ENCODE measurements around the gene LRCH1.

Gene LRCH1

GRCh38 chr13:46617229-46617721 lies 64.3 kb downstream of the LRCH1 start:
- no peak for DNase-seq

GRCh38 chr13:46617885-46618284 lies 64.9 kb downstream of the LRCH1 start:
- DNase-seq = no peak

- no peak for DNase-seq
Measured at GRCh38 chr13:46618694-46619254, 65.8 kb downstream of the LRCH1 start.

- DNase-seq = no peak
Measured at GRCh38 chr13:46620029-46620428, 67.1 kb downstream of the LRCH1 start.

- DNase-seq = no peak
Measured at GRCh38 chr13:46620471-46620870, 67.5 kb downstream of the LRCH1 start.

- DNase-seq = no peak
Measured at GRCh38 chr13:46621133-46621532, 68.2 kb downstream of the LRCH1 start.

GRCh38 chr13:46621792-46622629 lies 69.0 kb downstream of the LRCH1 start:
- DNase-seq = no peak

- no peak for DNase-seq
Measured at GRCh38 chr13:46622630-46623256, 69.8 kb downstream of the LRCH1 start.

- no peak for DNase-seq
Measured at GRCh38 chr13:46624353-46624752, 71.4 kb downstream of the LRCH1 start.

GRCh38 chr13:46624821-46625220 lies 71.9 kb downstream of the LRCH1 start:
- no peak for DNase-seq

- no peak for DNase-seq
Measured at GRCh38 chr13:46627462-46627861, 74.5 kb downstream of the LRCH1 start.

GRCh38 chr13:46628622-46629365 lies 75.8 kb downstream of the LRCH1 start:
- no peak for DNase-seq

- no peak for DNase-seq
Measured at GRCh38 chr13:46629811-46630413, 76.9 kb downstream of the LRCH1 start.

GRCh38 chr13:46630431-46631178 lies 77.6 kb downstream of the LRCH1 start:
- no peak for DNase-seq

GRCh38 chr13:46631179-46631542 lies 78.2 kb downstream of the LRCH1 start:
- DNase-seq = no peak

GRCh38 chr13:46632176-46632575 lies 79.2 kb downstream of the LRCH1 start:
- DNase-seq = no peak

- no peak for DNase-seq
Measured at GRCh38 chr13:46633416-46633815, 80.4 kb downstream of the LRCH1 start.

GRCh38 chr13:46636451-46636850 lies 83.5 kb downstream of the LRCH1 start:
- no peak for DNase-seq

GRCh38 chr13:46637213-46637612 lies 84.2 kb downstream of the LRCH1 start:
- no peak for DNase-seq

- DNase-seq = no peak
Measured at GRCh38 chr13:46638262-46638661, 85.3 kb downstream of the LRCH1 start.

- no peak for DNase-seq
Measured at GRCh38 chr13:46639033-46639981, 86.3 kb downstream of the LRCH1 start.
